NCI-H1436 (cell line): Measurements from ENCODE around the gene IFNLR1.
"Not testable (repeated sequence)": the region's sequence is repeated elsewhere in the genome, so short reads cannot be mapped to it uniquely, and the experiment has no call there.

Source experiments
- DNase-seq: peaks from one replicate; lab custom pipeline; 2025; lab: John Stamatoyannopoulos, UW

IFNLR1 gene

GRCh38 chr1:24186993-24187790, at the start of gene IFNLR1:
Gene IFNLR1, minus strand, starts transcription at chr1:24187289. Its CDS starts 41 bp downstream, at chr1:24187248.
- DNase-seq, result peak; percentile 87

- DNase-seq, result no peak
Measured at GRCh38 chr1:24235921-24236788, 49.1 kb upstream of the IFNLR1 start.

GRCh38 chr1:24233684-24234600, 46.9 kb upstream of the IFNLR1 start:
- no peak for DNase-seq

GRCh38 chr1:24231701-24232100, 44.6 kb upstream of the IFNLR1 start:
- no peak for DNase-seq

GRCh38 chr1:24228311-24228710, 41.2 kb upstream of the IFNLR1 start:
- no peak for DNase-seq

GRCh38 chr1:24226749-24227148, 39.7 kb upstream of the IFNLR1 start:
- no peak for DNase-seq

GRCh38 chr1:24224761-24225160, 37.7 kb upstream of the IFNLR1 start:
- DNase-seq, result no peak

GRCh38 chr1:24224086-24224485, 37.0 kb upstream of the IFNLR1 start:
- no peak for DNase-seq

GRCh38 chr1:24222793-24223192, 35.7 kb upstream of the IFNLR1 start:
- DNase-seq, result no peak

GRCh38 chr1:24222008-24222605, 35.0 kb upstream of the IFNLR1 start:
- no peak for DNase-seq

GRCh38 chr1:24221246-24221645, 34.2 kb upstream of the IFNLR1 start:
- DNase-seq, result no peak

GRCh38 chr1:24216276-24217074, 29.4 kb upstream of the IFNLR1 start:
- DNase-seq, result peak; percentile 36

- no peak for DNase-seq
Measured at GRCh38 chr1:24215226-24215814, 28.2 kb upstream of the IFNLR1 start.

- no peak for DNase-seq
Measured at GRCh38 chr1:24212376-24212775, 25.3 kb upstream of the IFNLR1 start.

- DNase-seq, result no peak
Measured at GRCh38 chr1:24210195-24210627, 23.1 kb upstream of the IFNLR1 start.

- no peak for DNase-seq
Measured at GRCh38 chr1:24209097-24209496, 22.0 kb upstream of the IFNLR1 start.

GRCh38 chr1:24207709-24208108, 20.6 kb upstream of the IFNLR1 start:
- DNase-seq, result no peak

- DNase-seq, result not testable (repeated sequence)
Measured at GRCh38 chr1:24207395-24207687, 20.3 kb upstream of the IFNLR1 start.

- no peak for DNase-seq
Measured at GRCh38 chr1:24206516-24207394, 19.7 kb upstream of the IFNLR1 start.

- DNase-seq, result no peak
Measured at GRCh38 chr1:24206083-24206464, 19.0 kb upstream of the IFNLR1 start.
